HepG2 (cell line): Measurements from ENCODE around the gene SLC22A23. TPM values are rescaled to one million over a fixed set of nuclear protein-coding genes. Genes with fewer than 3 reads are reported as not detected.
A peak's percentile ranks its signal among the peaks of the same experiment; 100 is the strongest.

Experiments used
- AGO1 ChIP-seq: fragments of 200-400 bp; formaldehyde crosslinking; IDR thresholded peaks from 2 replicates; pipeline ENCODE4 v1.6.1; 2017; ENCODE audit warnings: mild to moderate bottlenecking, low read depth, low read length, moderate library complexity; ENCODE audit not compliant: poor library complexity, severe bottlenecking
- ASH2L ChIP-seq: fragments of 300-600, 200-600 bp; sonication (generic); IDR thresholded peaks from 2 replicates; pipeline ENCODE4 v1.7.0; 2017; ENCODE audit warnings: low read depth, mild to moderate bottlenecking, moderate library complexity, mixed read lengths, low read length; ENCODE audit not compliant: insufficient read length
- JUNB ChIP-seq: sonication (generic); formaldehyde crosslinking; IDR thresholded peaks from 2 replicates; pipeline ENCODE4 v1.8.0; 2022; ENCODE audit warnings: missing genetic modification reagents, mild to moderate bottlenecking, borderline replicate concordance
- NFAT5 ChIP-seq: sonication (generic); formaldehyde crosslinking; IDR thresholded peaks from 2 replicates; pipeline ENCODE4 v1.4.0; 2020; ENCODE audit warnings: missing genetic modification reagents
- SALL1 ChIP-seq: sonication (generic); formaldehyde crosslinking; IDR thresholded peaks from 2 replicates; pipeline ENCODE4 v1.8.0; 2022; ENCODE audit warnings: mild to moderate bottlenecking, missing genetic modification reagents
- SAP130 ChIP-seq: IDR thresholded peaks from 2 replicates; pipeline ENCODE4 v1.6.1; 2016; ENCODE audit warnings: low read depth
- ZNF101 ChIP-seq: sonication (generic); formaldehyde crosslinking; IDR thresholded peaks from 2 replicates; pipeline ENCODE4 v1.4.0; 2020; ENCODE audit warnings: mild to moderate bottlenecking, low read depth, missing genetic modification reagents, borderline replicate concordance
- ZNF18 ChIP-seq: sonication (generic); formaldehyde crosslinking; IDR thresholded peaks from 2 replicates; pipeline ENCODE4 v1.8.0; 2022; ENCODE audit warnings: mild to moderate bottlenecking, missing genetic modification reagents; ENCODE audit not compliant: insufficient replicate concordance
- ZNF282 ChIP-seq: fragments of 450-650 bp; IDR thresholded peaks from 2 replicates; pipeline ENCODE4 v1.6.1; 2018; ENCODE audit not compliant: partially characterized antibody
- ZNF3 ChIP-seq: IDR thresholded peaks from 2 replicates; pipeline ENCODE4 v1.7.0; 2017; ENCODE audit warnings: inconsistent platforms
- ZNF333 ChIP-seq: sonication (generic); formaldehyde crosslinking; IDR thresholded peaks from 2 replicates; pipeline ENCODE4 v1.4.0; 2020; ENCODE audit warnings: mild to moderate bottlenecking, missing genetic modification reagents, borderline replicate concordance
- ZNF670 ChIP-seq: sonication (generic); formaldehyde crosslinking; IDR thresholded peaks from 2 replicates; pipeline ENCODE4 v1.8.0; 2022; ENCODE audit warnings: mild to moderate bottlenecking, missing genetic modification reagents, borderline replicate concordance
- polyA plus RNA-seq, 8 experiments: library from polyadenylated mRNA; depleted of rRNA in 3 of 8; stranded (reverse) in 7 of 8; unstranded in 1 of 8; fragments of >200 nt; fragmentation: Illumina TruSeq in 4 of 8; extraction: Trizol in 4 of 8; gene quantifications; 2 replicates each; pipeline versions ENCODE4 v1.2.1 to v1.2.3, GENCODE V29; 2011 to 2016; ENCODE audit warnings: low read depth in 4 of 8, missing spikeins in 1 of 8, mixed read lengths in 1 of 8; ENCODE audit not compliant: insufficient read depth in 1 of 8
- total RNA-seq, 5 experiments: library from RNA; depleted of rRNA; stranded (reverse); fragments of >200 nt; fragmentation: Illumina TruSeq; extraction: Trizol; gene quantifications; 2 replicates each; pipeline ENCODE4 v1.2.3, GENCODE V29; 2016; ENCODE audit warnings: low read depth in 1 of 5
- TF ChIP-seq, protein P1 (sequence below): sonication (generic); formaldehyde crosslinking; IDR thresholded peaks from 2 replicates; pipeline ENCODE4 v1.9.0; 2021; ENCODE audit warnings: missing genetic modification reagents, mild to moderate bottlenecking, borderline replicate concordance
- TF ChIP-seq, protein P2 (sequence below): sonication (generic); formaldehyde crosslinking; IDR thresholded peaks from 2 replicates; pipeline ENCODE4 v1.4.0; 2020; ENCODE audit warnings: missing genetic modification reagents
- TF ChIP-seq, protein P3 (sequence below): sonication (generic); formaldehyde crosslinking; IDR thresholded peaks from 2 replicates; pipeline ENCODE4 v1.4.0; 2020; ENCODE audit warnings: missing genetic modification reagents
- TF ChIP-seq, protein P4 (sequence below): conservative IDR thresholded peaks from 2 replicates; pipeline ENCODE4 v1.6.1; 2018; ENCODE audit warnings: missing genetic modification reagents

Gene SLC22A23
- total and polyA plus RNA-seq, 2 of the 13 experiments (the other 11 are each of a cell fraction or from before 2014, with no cell fraction given): 11.8 to 17.5 TPM

GRCh38 chr6:3376893-3377535 is 79.8 kb downstream of the SLC22A23 start (continued):
- no peak for TF ChIP-seq ZNF101
- TF ChIP-seq SAP130 (CRISPR knock-in tag): peak; percentile 63
- TF ChIP-seq, protein P1, sequence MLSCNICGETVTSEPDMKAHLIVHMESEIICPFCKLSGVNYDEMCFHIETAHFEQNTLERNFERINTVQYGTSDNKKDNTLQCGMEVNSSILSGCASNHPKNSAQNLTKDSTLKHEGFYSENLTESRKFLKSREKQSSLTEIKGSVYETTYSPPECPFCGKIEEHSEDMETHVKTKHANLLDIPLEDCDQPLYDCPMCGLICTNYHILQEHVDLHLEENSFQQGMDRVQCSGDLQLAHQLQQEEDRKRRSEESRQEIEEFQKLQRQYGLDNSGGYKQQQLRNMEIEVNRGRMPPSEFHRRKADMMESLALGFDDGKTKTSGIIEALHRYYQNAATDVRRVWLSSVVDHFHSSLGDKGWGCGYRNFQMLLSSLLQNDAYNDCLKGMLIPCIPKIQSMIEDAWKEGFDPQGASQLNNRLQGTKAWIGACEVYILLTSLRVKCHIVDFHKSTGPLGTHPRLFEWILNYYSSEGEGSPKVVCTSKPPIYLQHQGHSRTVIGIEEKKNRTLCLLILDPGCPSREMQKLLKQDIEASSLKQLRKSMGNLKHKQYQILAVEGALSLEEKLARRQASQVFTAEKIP (CRISPR knock-in tag): no peak
- TF ChIP-seq, protein P2, sequence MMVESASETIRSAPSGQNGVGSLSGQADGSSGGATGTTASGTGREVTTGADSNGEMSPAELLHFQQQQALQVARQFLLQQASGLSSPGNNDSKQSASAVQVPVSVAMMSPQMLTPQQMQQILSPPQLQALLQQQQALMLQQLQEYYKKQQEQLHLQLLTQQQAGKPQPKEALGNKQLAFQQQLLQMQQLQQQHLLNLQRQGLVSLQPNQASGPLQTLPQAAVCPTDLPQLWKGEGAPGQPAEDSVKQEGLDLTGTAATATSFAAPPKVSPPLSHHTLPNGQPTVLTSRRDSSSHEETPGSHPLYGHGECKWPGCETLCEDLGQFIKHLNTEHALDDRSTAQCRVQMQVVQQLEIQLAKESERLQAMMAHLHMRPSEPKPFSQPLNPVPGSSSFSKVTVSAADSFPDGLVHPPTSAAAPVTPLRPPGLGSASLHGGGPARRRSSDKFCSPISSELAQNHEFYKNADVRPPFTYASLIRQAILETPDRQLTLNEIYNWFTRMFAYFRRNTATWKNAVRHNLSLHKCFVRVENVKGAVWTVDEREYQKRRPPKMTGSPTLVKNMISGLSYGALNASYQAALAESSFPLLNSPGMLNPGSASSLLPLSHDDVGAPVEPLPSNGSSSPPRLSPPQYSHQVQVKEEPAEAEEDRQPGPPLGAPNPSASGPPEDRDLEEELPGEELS: peak; percentile 56; the same call in 1 of the 2 replicates
- no peak for TF ChIP-seq ZNF670 (CRISPR knock-in tag)
- TF ChIP-seq, protein P3, sequence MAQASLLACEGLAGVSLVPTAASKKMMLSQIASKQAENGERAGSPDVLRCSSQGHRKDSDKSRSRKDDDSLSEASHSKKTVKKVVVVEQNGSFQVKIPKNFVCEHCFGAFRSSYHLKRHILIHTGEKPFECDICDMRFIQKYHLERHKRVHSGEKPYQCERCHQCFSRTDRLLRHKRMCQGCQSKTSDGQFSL (CRISPR knock-in tag): no peak
- no peak for TF ChIP-seq AGO1
- TF ChIP-seq JUNB (CRISPR knock-in tag): 0 out of 2 replicates have a peak, but pooled peaks have one; percentile 46
- no peak for TF ChIP-seq ZNF3 (CRISPR knock-in tag)
- TF ChIP-seq NFAT5 (CRISPR knock-in tag): no peak
- peak; percentile 29; the same call in 1 of the 2 replicates for TF ChIP-seq SALL1
- no peak for TF ChIP-seq ZNF282
- TF ChIP-seq, protein P4, sequence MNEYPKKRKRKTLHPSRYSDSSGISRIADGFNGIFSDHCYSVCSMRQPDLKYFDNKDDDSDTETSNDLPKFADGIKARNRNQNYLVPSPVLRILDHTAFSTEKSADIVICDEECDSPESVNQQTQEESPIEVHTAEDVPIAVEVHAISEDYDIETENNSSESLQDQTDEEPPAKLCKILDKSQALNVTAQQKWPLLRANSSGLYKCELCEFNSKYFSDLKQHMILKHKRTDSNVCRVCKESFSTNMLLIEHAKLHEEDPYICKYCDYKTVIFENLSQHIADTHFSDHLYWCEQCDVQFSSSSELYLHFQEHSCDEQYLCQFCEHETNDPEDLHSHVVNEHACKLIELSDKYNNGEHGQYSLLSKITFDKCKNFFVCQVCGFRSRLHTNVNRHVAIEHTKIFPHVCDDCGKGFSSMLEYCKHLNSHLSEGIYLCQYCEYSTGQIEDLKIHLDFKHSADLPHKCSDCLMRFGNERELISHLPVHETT: no peak
- no peak for TF ChIP-seq ZNF333 (CRISPR knock-in tag)
- TF ChIP-seq ZNF18 (CRISPR knock-in tag): no peak
- TF ChIP-seq ASH2L: peak; percentile 26
